ENCODE measurements around the gene SLC30A4.
"Not testable (repeated sequence)": the region's sequence is repeated elsewhere in the genome, so short reads cannot be mapped to it uniquely, and the experiment has no call there.

Gene SLC30A4

GRCh38 chr15:45522328-45523165 is at the start of gene SLC30A4:
TSS of gene SLC30A4 (minus strand) at chr15:45522755. CDS start at chr15:45522354, 401 bp downstream.
- DNase-seq, result peak; percentile 36

GRCh38 chr15:45555934-45556608 is 33.5 kb upstream of the SLC30A4 start:
- DNase-seq, result no peak

- no peak for DNase-seq
These were observed 29.1 kb upstream of the SLC30A4 start for GRCh38 chr15:45551676-45552075.

GRCh38 chr15:45550436-45550835 is 27.9 kb upstream of the SLC30A4 start:
- no peak for DNase-seq

GRCh38 chr15:45549541-45550220 is 27.1 kb upstream of the SLC30A4 start:
- no peak for DNase-seq

- no peak for DNase-seq
These were observed 26.4 kb upstream of the SLC30A4 start for GRCh38 chr15:45548753-45549520.

- DNase-seq, result no peak
These were observed 24.2 kb upstream of the SLC30A4 start for GRCh38 chr15:45546789-45547188.

GRCh38 chr15:45544266-45545023 is 21.9 kb upstream of the SLC30A4 start:
- DNase-seq, result peak; percentile 47

- DNase-seq, result no peak
These were observed 20.5 kb upstream of the SLC30A4 start for GRCh38 chr15:45543051-45543450.

GRCh38 chr15:45540531-45540930 is 18.0 kb upstream of the SLC30A4 start:
- no peak for DNase-seq

GRCh38 chr15:45539680-45540079 is 17.1 kb upstream of the SLC30A4 start:
- no peak for DNase-seq

GRCh38 chr15:45536934-45537333 is 14.4 kb upstream of the SLC30A4 start:
- DNase-seq, result no peak

GRCh38 chr15:45535486-45536042 is 13.0 kb upstream of the SLC30A4 start:
- peak; percentile 18 for DNase-seq

GRCh38 chr15:45534821-45535220 is 12.3 kb upstream of the SLC30A4 start:
- no peak for DNase-seq

GRCh38 chr15:45532892-45533291 is 10.3 kb upstream of the SLC30A4 start:
- not testable (repeated sequence) for DNase-seq

- no peak for DNase-seq
These were observed 7.1 kb upstream of the SLC30A4 start for GRCh38 chr15:45529613-45530012.

- no peak for DNase-seq
These were observed 4.5 kb upstream of the SLC30A4 start for GRCh38 chr15:45527086-45527485.

GRCh38 chr15:45523166-45523460 is 558 bp upstream of the SLC30A4 start:
- peak; percentile 30 for DNase-seq

- peak; percentile 9 for DNase-seq
These were observed 793 bp downstream of the SLC30A4 start for GRCh38 chr15:45521596-45522327.

- DNase-seq, result no peak
These were observed 11.7 kb downstream of the SLC30A4 start for GRCh38 chr15:45510758-45511280.

- DNase-seq, result not testable (repeated sequence)
These were observed 15.4 kb downstream of the SLC30A4 start for GRCh38 chr15:45507143-45507542.

Data from NCI-H526 treated with DMSO at 0.1 percent for 48 hours (cell line).